Endothelial cell of umbilical vein (primary cell): ENCODE results near the gene IGFBP1. TPM values are rescaled to one million over a fixed set of nuclear protein-coding genes. Genes with fewer than 3 reads are reported as not detected.

Source experiments
- BruUV-seq: library from RNA; stranded (reverse); fragments of 400-500 nt; replicated peaks from 2 replicates; lab custom pipeline; 2021; lab: Mats Ljungman, UMichigan
- CTCF ChIA-PET: fragments of 300-600, 350-600 bp; sonication (Branson Sonifier 250); formaldehyde crosslinking; loops from one replicate; lab custom pipeline; 2021; ENCODE audit warnings: antibody characterized with exemption, inconsistent platforms; lab: Charles Lee
- POLR2A ChIA-PET: fragments of 300-600, 350-600 bp; sonication (Branson Sonifier 250); formaldehyde crosslinking; loops from one replicate; lab custom pipeline; 2021; ENCODE audit warnings: antibody characterized with exemption, inconsistent platforms; lab: Charles Lee
- DNase-seq: peaks from one replicate; pipeline ENCODE4 v3.0.0-alpha.2; 2011; ENCODE audit warnings: low read depth, low spot score
- FAIRE-seq: peaks from 2 replicates; lab custom pipeline; 2011; peaks lifted over from hg19 to GRCh38; lab: Jason Lieb, UNC
- H2AFZ ChIP-seq: 2 replicates; pipeline ENCODE4 v1.6.0; 2012; ENCODE audit warnings: low read depth, low read length, control low read depth, inconsistent platforms
- H3K27ac ChIP-seq: 2 replicates; pipeline ENCODE4 v1.5.1; 2011; ENCODE audit warnings: low read depth, mild to moderate bottlenecking, control low read depth, low read length, moderate library complexity; ENCODE audit not compliant: insufficient read depth
- H3K27me3 ChIP-seq, 2 experiments: 2 replicates each; pipeline versions ENCODE4 v1.6.0 to v1.6.1; 2011; ENCODE audit warnings: low read length in 2 of 2, mixed read lengths in 1 of 2; ENCODE audit not compliant: control insufficient read depth in 2 of 2, insufficient read depth in 2 of 2
- H3K36me3 ChIP-seq, 2 experiments: 2 replicates in 1 of 2; 3 replicates in 1 of 2; pipeline ENCODE4 v1.5.1; 2011; ENCODE audit warnings: low read length in 2 of 2, mild to moderate bottlenecking in 1 of 2, moderate library complexity in 1 of 2; ENCODE audit not compliant: control insufficient read depth in 2 of 2, insufficient read depth in 2 of 2; ENCODE audit errors: extremely low read depth in 1 of 2
- H3K4me1 ChIP-seq: 3 replicates; pipeline ENCODE4 v1.5.1; 2011; ENCODE audit warnings: mild to moderate bottlenecking, low read length; ENCODE audit not compliant: control insufficient read depth, insufficient read depth; ENCODE audit errors: extremely low read depth
- H3K4me2 ChIP-seq: 2 replicates; pipeline ENCODE4 v1.6.1; 2011; ENCODE audit warnings: low read length, control low read depth, mixed read lengths; ENCODE audit not compliant: insufficient read depth
- H3K4me3 ChIP-seq, 3 experiments: fragments of 200-600 bp in 1 of 3; sonication (generic), shearing (Covaris generic) in 1 of 3; replicated peaks in 1 of 3; 2 replicates each; pipeline ENCODE4 v1.5.1; 2011 to 2016; ENCODE audit warnings: control low read depth in 3 of 3, low read length in 3 of 3, mild to moderate bottlenecking in 2 of 3, inconsistent platforms in 1 of 3, low read depth in 1 of 3, moderate library complexity in 1 of 3; ENCODE audit not compliant: insufficient read depth in 1 of 3
- H3K79me2 ChIP-seq: 2 replicates; pipeline ENCODE4 v1.6.0; 2012; ENCODE audit warnings: low read length, inconsistent platforms; ENCODE audit not compliant: control insufficient read depth, insufficient read depth
- H3K9ac ChIP-seq: replicated peaks from 2 replicates; pipeline ENCODE3; 2011; ENCODE audit warnings: low read length, control low read depth; ENCODE audit not compliant: insufficient read depth; ENCODE audit errors: extremely low read depth
- H3K9me1 ChIP-seq: replicated peaks from 3 replicates; pipeline ENCODE4 v1.6.0; 2011; ENCODE audit warnings: mild to moderate bottlenecking, low read length; ENCODE audit not compliant: control insufficient read depth, insufficient read depth; ENCODE audit errors: extremely low read depth
- H3K9me3 ChIP-seq: replicated peaks from 2 replicates; pipeline ENCODE4 v1.5.1; 2012; ENCODE audit warnings: low read length, inconsistent platforms; ENCODE audit not compliant: control insufficient read depth, insufficient read depth
- H4K20me1 ChIP-seq: replicated peaks from 2 replicates; pipeline ENCODE3; 2011; ENCODE audit warnings: mild to moderate bottlenecking, low read length; ENCODE audit not compliant: control insufficient read depth, insufficient read depth; ENCODE audit errors: extremely low read depth
- EZH2 ChIP-seq: IDR thresholded peaks from 2 replicates; pipeline ENCODE4 v1.6.1; 2012; ENCODE audit warnings: borderline replicate concordance, low read depth, mild to moderate bottlenecking, moderate library complexity, low read length, inconsistent platforms; ENCODE audit not compliant: severe bottlenecking
- FOS ChIP-seq: IDR thresholded peaks from 2 replicates; pipeline ENCODE4 v1.6.1; 2011; ENCODE audit warnings: mild to moderate bottlenecking, low read length, moderate library complexity, borderline replicate concordance; ENCODE audit not compliant: insufficient read depth
- GATA2 ChIP-seq: IDR thresholded peaks from 2 replicates; pipeline ENCODE4 v1.7.0; 2011; ENCODE audit warnings: low read depth, mild to moderate bottlenecking, moderate library complexity, mixed read lengths, low read length; ENCODE audit not compliant: insufficient read length, insufficient read depth
- JUN ChIP-seq: IDR thresholded peaks from 2 replicates; pipeline ENCODE4 v1.6.1; 2011; ENCODE audit warnings: borderline replicate concordance, low read depth; ENCODE audit not compliant: insufficient read length, insufficient read depth
- MYC ChIP-seq: IDR thresholded peaks from one replicate; pipeline ENCODE4 v1.6.1; 2011; ENCODE audit warnings: mild to moderate bottlenecking, low read depth, low read length
- POLR2A ChIP-seq: IDR thresholded peaks from 2 replicates; pipeline ENCODE4 v1.6.1; 2012; ENCODE audit warnings: low read depth, mild to moderate bottlenecking, control low read depth, low read length
- POLR2AphosphoS5 ChIP-seq: IDR thresholded peaks from 2 replicates; pipeline ENCODE4 v1.6.1; 2012; ENCODE audit warnings: low read depth, mild to moderate bottlenecking, control low read depth, low read length, moderate library complexity; ENCODE audit not compliant: insufficient read depth
- dilution Hi-C: fragments of 300-500 bp; cut with MboI; formaldehyde crosslinking; loops from one replicate; pipeline ENCODE4 v1.15.0; 2019; ENCODE audit warnings: low sequenced_read_pairs; ENCODE audit not compliant: extremely low pct_ligation_motif_present
- intact Hi-C: fragments of 100-400 bp; cut with micrococcal nuclease; formaldehyde crosslinking; loops from one replicate; pipeline ENCODE4 v1.10.0; 2022
- polyA plus RNA-seq, 4 experiments: library from polyadenylated mRNA; depleted of rRNA in 3 of 4; stranded (reverse) in 3 of 4; unstranded in 1 of 4; fragments of >200 nt; gene quantifications; 2 replicates each; pipeline versions ENCODE4 v1.2.1 to v1.2.3, GENCODE V29; 2011 to 2012; ENCODE audit warnings: missing spikeins in 1 of 4
- total RNA-seq: library from RNA; stranded (reverse); gene quantifications from 2 replicates; pipeline ENCODE4 v1.2.3, GENCODE V29; 2021
- TF ChIP-seq, protein P1 (sequence below), 2 donors: IDR thresholded peaks; 1 replicate in 1 of 2; 2 replicates in 1 of 2; pipeline ENCODE4 v1.5.1; 2011; ENCODE audit warnings: low read length in 2 of 2, mild to moderate bottlenecking in 2 of 2, moderate library complexity in 2 of 2, control low read depth in 1 of 2, inconsistent platforms in 1 of 2, low read depth in 1 of 2; ENCODE audit not compliant: insufficient read depth in 1 of 2; ENCODE audit errors: extremely low read depth in 1 of 2
- TF ChIP-seq, protein P2 (sequence below): IDR thresholded peaks from 2 replicates; pipeline ENCODE4 v1.6.1; 2011; ENCODE audit not compliant: insufficient read depth, insufficient read length

Gene IGFBP1
- total and polyA plus RNA-seq, 2 donors (not counting 3 experiments of a cell fraction or from before 2014, with no cell fraction given): 0.57 to 4.0 TPM

- Histone ChIP-seq H3K4me2 (no peak overlapping the region), H3K9me3 (no peaks in the 10 kb centered on the region), H3K79me2 (no peaks in the 10 kb centered on the region), H4K20me1 (no peaks in the 10 kb centered on the region), H3K9ac (no peak overlapping the region), H2AFZ (no peak overlapping the region), H3K4me3 (no peak overlapping the region), H3K27me3 (peaks cover 11 to 14% of the 10 kb centered on the region in 2 experiments), H3K27ac (no peak overlapping the region), H3K9me1 (no peaks in the 10 kb centered on the region), H3K36me3 (no peaks in the 10 kb centered on the region), H3K4me1 (no peaks in the 10 kb centered on the region)
- intact Hi-C loops (no loop called here), dilution Hi-C loops (no loop called here)
- no peak for FAIRE-seq
- ChIA-PET CTCF (no interaction called here), POLR2A (no interaction called here)
- TF ChIP-seq GATA2: no peak
- no peak for TF ChIP-seq POLR2AphosphoS5
- no peak for TF ChIP-seq FOS
- TF ChIP-seq, protein P1, sequence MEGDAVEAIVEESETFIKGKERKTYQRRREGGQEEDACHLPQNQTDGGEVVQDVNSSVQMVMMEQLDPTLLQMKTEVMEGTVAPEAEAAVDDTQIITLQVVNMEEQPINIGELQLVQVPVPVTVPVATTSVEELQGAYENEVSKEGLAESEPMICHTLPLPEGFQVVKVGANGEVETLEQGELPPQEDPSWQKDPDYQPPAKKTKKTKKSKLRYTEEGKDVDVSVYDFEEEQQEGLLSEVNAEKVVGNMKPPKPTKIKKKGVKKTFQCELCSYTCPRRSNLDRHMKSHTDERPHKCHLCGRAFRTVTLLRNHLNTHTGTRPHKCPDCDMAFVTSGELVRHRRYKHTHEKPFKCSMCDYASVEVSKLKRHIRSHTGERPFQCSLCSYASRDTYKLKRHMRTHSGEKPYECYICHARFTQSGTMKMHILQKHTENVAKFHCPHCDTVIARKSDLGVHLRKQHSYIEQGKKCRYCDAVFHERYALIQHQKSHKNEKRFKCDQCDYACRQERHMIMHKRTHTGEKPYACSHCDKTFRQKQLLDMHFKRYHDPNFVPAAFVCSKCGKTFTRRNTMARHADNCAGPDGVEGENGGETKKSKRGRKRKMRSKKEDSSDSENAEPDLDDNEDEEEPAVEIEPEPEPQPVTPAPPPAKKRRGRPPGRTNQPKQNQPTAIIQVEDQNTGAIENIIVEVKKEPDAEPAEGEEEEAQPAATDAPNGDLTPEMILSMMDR (IDR thresholded peaks at IDR 0.05; ENCODE audit: extremely low read depth in 1 of 2, insufficient read depth in 1 of 2, low read depth in 1 of 2, low read length in 2 of 2): no peak
- TF ChIP-seq, protein P2, sequence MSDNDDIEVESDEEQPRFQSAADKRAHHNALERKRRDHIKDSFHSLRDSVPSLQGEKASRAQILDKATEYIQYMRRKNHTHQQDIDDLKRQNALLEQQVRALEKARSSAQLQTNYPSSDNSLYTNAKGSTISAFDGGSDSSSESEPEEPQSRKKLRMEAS: no peak
- TF ChIP-seq JUN: no peak
- no peak for TF ChIP-seq EZH2
- TF ChIP-seq POLR2A: no peak
- TF ChIP-seq MYC: no peak
- BruUV-seq: no TSS peak
- no peak for DNase-seq
These were observed 8.9 kb downstream of the IGFBP1 start for GRCh38 chr7:45897042-45897690.
